IMR-90 (cell line): ENCODE data around the gene ANK2. TPM values are rescaled to one million over a fixed set of nuclear protein-coding genes. Genes with fewer than 3 reads are reported as not detected.

Source experiments
- ATAC-seq: fragments of 200-7000 bp; cut with Tn5 transposase; 2 replicates; pipeline ENCODE4 v1.9.1; 2020; ENCODE audit warnings: low read depth, mild to moderate bottlenecking, moderate library complexity
- BruUV-seq: library from RNA; stranded (reverse); fragments of 400-500 nt; replicated peaks from 2 replicates; lab custom pipeline; 2021; lab: Mats Ljungman, UMichigan
- CTCF ChIA-PET: fragments of 300-600 bp; formaldehyde crosslinking; extraction: SDS; loops from one replicate; lab custom pipeline; 2021; ENCODE audit warnings: antibody characterized with exemption; lab: Yijun Ruan, JAX
- POLR2A ChIA-PET: fragments of 300-600 bp; sonication (Branson Sonifier 250); formaldehyde crosslinking; loops from one replicate; lab custom pipeline; 2022; ENCODE audit warnings: antibody characterized with exemption; ENCODE audit not compliant: unreplicated experiment; lab: Charles Lee
- DNase-seq: peaks from one replicate; pipeline ENCODE4 v3.0.0; 2013
- H2AFZ ChIP-seq: replicated peaks from 2 replicates; pipeline ENCODE3; 2013; ENCODE audit warnings: low read length, mild to moderate bottlenecking; ENCODE audit not compliant: poor library complexity
- H2AK5ac ChIP-seq: 2 replicates; pipeline ENCODE4 v1.6.1; 2013; ENCODE audit warnings: low read depth, low read length, inconsistent platforms
- H2AK9ac ChIP-seq: replicated peaks from 2 replicates; pipeline ENCODE3; 2013; ENCODE audit warnings: mild to moderate bottlenecking, low read depth, low read length, moderate library complexity; ENCODE audit not compliant: poor library complexity
- H2BK120ac ChIP-seq: 2 replicates; pipeline ENCODE4 v1.6.1; 2013; ENCODE audit warnings: low read depth, low read length, inconsistent platforms
- H2BK15ac ChIP-seq: 3 replicates; pipeline ENCODE4 v1.6.1; 2013; ENCODE audit warnings: low read depth, low read length, inconsistent platforms
- H2BK20ac ChIP-seq: 2 replicates; pipeline ENCODE4 v1.6.1; 2013; ENCODE audit warnings: low read depth, mild to moderate bottlenecking, inconsistent platforms, low read length, moderate library complexity
- H2BK5ac ChIP-seq: 2 replicates; pipeline ENCODE4 v1.6.1; 2013; ENCODE audit warnings: mild to moderate bottlenecking, low read depth, low read length, inconsistent platforms; ENCODE audit not compliant: poor library complexity, severe bottlenecking
- H3K14ac ChIP-seq: replicated peaks from 2 replicates; pipeline ENCODE4 v1.6.1; 2013; ENCODE audit warnings: low read depth, low read length, inconsistent platforms
- H3K18ac ChIP-seq: 2 replicates; pipeline ENCODE4 v1.6.1; 2013; ENCODE audit warnings: low read depth, low read length, control low read depth
- H3K23ac ChIP-seq: 2 replicates; pipeline ENCODE4 v1.6.1; 2013; ENCODE audit warnings: low read depth, low read length, inconsistent platforms
- H3K27ac ChIP-seq: 2 replicates; pipeline ENCODE4 v1.5.1; 2013; ENCODE audit warnings: mild to moderate bottlenecking, control low read depth, low read length; ENCODE audit not compliant: insufficient read depth
- H3K27me3 ChIP-seq: 2 replicates; pipeline ENCODE4 v1.6.1; 2013; ENCODE audit warnings: low read length; ENCODE audit not compliant: control insufficient read depth, insufficient read depth
- H3K36me3 ChIP-seq: 2 replicates; pipeline ENCODE4 v1.6.1; 2013; ENCODE audit warnings: low read length, mixed read lengths; ENCODE audit not compliant: control insufficient read depth, insufficient read depth
- H3K4ac ChIP-seq: 2 replicates; pipeline ENCODE4 v1.6.1; 2013; ENCODE audit warnings: low read depth, low read length, inconsistent platforms
- H3K4me1 ChIP-seq: 2 replicates; pipeline ENCODE4 v1.6.1; 2013; ENCODE audit warnings: low read length, mixed read lengths; ENCODE audit not compliant: control insufficient read depth, insufficient read depth
- H3K4me2 ChIP-seq: 2 replicates; pipeline ENCODE4 v1.6.1; 2013; ENCODE audit warnings: low read depth, mild to moderate bottlenecking, control low read depth, low read length, moderate library complexity
- H3K4me3 ChIP-seq: 2 replicates; pipeline ENCODE4 v1.5.1; 2013; ENCODE audit warnings: low read depth, mild to moderate bottlenecking, control low read depth, low read length, moderate library complexity; ENCODE audit not compliant: insufficient read depth
- H3K56ac ChIP-seq: 2 replicates; pipeline ENCODE4 v1.6.1; 2013; ENCODE audit warnings: low read length, inconsistent platforms; ENCODE audit not compliant: insufficient read depth; ENCODE audit errors: extremely low read depth
- H3K79me1 ChIP-seq, 2 experiments: 2 replicates each; pipeline ENCODE4 v1.6.1; 2013; ENCODE audit warnings: low read length in 2 of 2, inconsistent platforms in 1 of 2, low read depth in 1 of 2
- H3K9ac ChIP-seq: 2 replicates; pipeline ENCODE4 v1.6.1; 2013; ENCODE audit warnings: low read depth, low read length, control low read depth
- H3K9me1 ChIP-seq: 2 replicates; pipeline ENCODE4 v1.6.1; 2013; ENCODE audit warnings: low read length, inconsistent platforms; ENCODE audit not compliant: insufficient read depth
- H3K9me3 ChIP-seq: 2 replicates; pipeline ENCODE4 v1.6.1; 2013; ENCODE audit warnings: low read length; ENCODE audit not compliant: control insufficient read depth, insufficient read depth
- H4K20me1 ChIP-seq: 2 replicates; pipeline ENCODE4 v1.6.1; 2013; ENCODE audit warnings: low read length, inconsistent platforms; ENCODE audit not compliant: insufficient read depth
- H4K5ac ChIP-seq: 2 replicates; pipeline ENCODE4 v1.6.1; 2013; ENCODE audit warnings: mild to moderate bottlenecking, low read depth, low read length, control low read depth
- H4K8ac ChIP-seq, 2 experiments: 2 replicates each; pipeline ENCODE4 v1.6.1; 2013; ENCODE audit warnings: low read depth in 2 of 2, low read length in 2 of 2, control low read depth in 1 of 2, inconsistent platforms in 1 of 2
- H4K91ac ChIP-seq: 2 replicates; pipeline ENCODE4 v1.6.1; 2013; ENCODE audit warnings: low read depth, low read length, inconsistent platforms; ENCODE audit not compliant: insufficient read depth
- CEBPB ChIP-seq: IDR thresholded peaks from 2 replicates; pipeline ENCODE4 v1.6.1; 2012; ENCODE audit warnings: low read depth, low read length, improper control_type of control experiment
- CHD1 ChIP-seq: IDR thresholded peaks from 2 replicates; pipeline ENCODE4 v1.6.1; 2012; ENCODE audit warnings: low read depth, low read length, improper control_type of control experiment
- ELK1 ChIP-seq: fragments of 150-350 bp; IDR thresholded peaks from 2 replicates; pipeline ENCODE4 v1.6.1; 2016; ENCODE audit warnings: low read depth, mild to moderate bottlenecking, low read length, moderate library complexity, borderline replicate concordance
- FOS ChIP-seq: fragments of 150-350 bp; IDR thresholded peaks from 2 replicates; pipeline ENCODE4 v1.6.1; 2016; ENCODE audit warnings: low read depth, low read length
- MAZ ChIP-seq: IDR thresholded peaks from 2 replicates; pipeline ENCODE4 v1.6.1; 2012; ENCODE audit warnings: low read depth, mild to moderate bottlenecking, low read length, improper control_type of control experiment, moderate library complexity, borderline replicate concordance
- MXI1 ChIP-seq: IDR thresholded peaks from 2 replicates; pipeline ENCODE4 v1.6.1; 2012; ENCODE audit warnings: low read depth, mild to moderate bottlenecking, low read length, moderate library complexity, borderline replicate concordance
- NFE2L2 ChIP-seq: fragments of 150-350 bp; IDR thresholded peaks from 2 replicates; pipeline ENCODE4 v1.6.1; 2016; ENCODE audit warnings: low read depth, mild to moderate bottlenecking, low read length
- POLR2A ChIP-seq: IDR thresholded peaks from 2 replicates; pipeline ENCODE4 v1.6.1; 2012; ENCODE audit warnings: mild to moderate bottlenecking, low read depth, low read length
- RCOR1 ChIP-seq: IDR thresholded peaks from 2 replicates; pipeline ENCODE4 v1.6.1; 2012; ENCODE audit warnings: mild to moderate bottlenecking, low read length, improper control_type of control experiment; ENCODE audit not compliant: insufficient replicate concordance
- WGBS, 2 experiments: methylation state at CpG; one replicate each; pipeline versions ENCODE4 v1.1.5 to v1.1.7; 2013; ENCODE audit warnings: missing lambda C conversion rate in 2 of 2; ENCODE audit not compliant: insufficient read length in 1 of 2; ENCODE audit errors: extremely low coverage in 2 of 2; 5-methylcytosine and 5-hydroxymethylcytosine counted together
- dilution Hi-C: fragments of 300-500 bp; cut with HindIII; formaldehyde crosslinking; loops from one replicate; pipeline ENCODE4 v1.14.3; 2018; ENCODE audit warnings: low sequenced_read_pairs; ENCODE audit not compliant: unreplicated experiment
- in situ Hi-C: fragments of 300-500 bp; cut with MboI; formaldehyde crosslinking; loops from 3 replicates; pipeline ENCODE4 v1.14.3; 2019; ENCODE audit warnings: low sequenced_read_pairs, inconsistent platforms, mixed read lengths
- intact Hi-C: fragments of 100-400 bp; cut with micrococcal nuclease; formaldehyde crosslinking; loops from 2 replicates; pipeline ENCODE4 v1.10.0; 2022
- polyA plus RNA-seq, 3 experiments: library from polyadenylated mRNA; depleted of rRNA; stranded (reverse); fragments of >200 nt; gene quantifications; 2 replicates each; pipeline ENCODE4 v1.2.3, GENCODE V29; 2012; ENCODE audit warnings: low replicate concordance in 1 of 3
- total RNA-seq: library from RNA; depleted of rRNA; stranded (reverse); fragments of >200 nt; gene quantifications from 2 replicates; pipeline ENCODE4 v1.2.3, GENCODE V29; 2012

Gene ANK2
- total and polyA plus RNA-seq, 2 of the 4 experiments (the other 2 are of a cell fraction): 0.82 to 6.6 TPM

- Histone ChIP-seq H3K18ac (no peak overlapping the region), H4K5ac (no peak overlapping the region), H3K56ac (no peak overlapping the region), H2AK9ac (no peak overlapping the region), H3K23ac (no peak overlapping the region), H3K9ac (no peak overlapping the region), H2AK5ac (no peak overlapping the region), H3K4ac (no peak overlapping the region), H2AFZ (no peak overlapping the region), H3K4me2 (no peak overlapping the region), H3K4me3 (no peak overlapping the region), H4K20me1 (no peaks in the 10 kb centered on the region), H3K14ac (no peak overlapping the region), H3K79me1 (no peaks in the 10 kb centered on the region), H3K9me1 (no peaks in the 10 kb centered on the region; the same call in 1 of the 2 replicates), H2BK5ac (no peak overlapping the region), H2BK20ac (no peak overlapping the region), H4K91ac (no peak overlapping the region), H3K27me3 (no peaks in the 10 kb centered on the region), H3K36me3 (no peaks in the 10 kb centered on the region), H3K9me3 (no peaks in the 10 kb centered on the region), H2BK120ac (no peak overlapping the region), H2BK15ac (no peak overlapping the region), H4K8ac (no peak overlapping the region), H3K27ac (no peak overlapping the region), H3K4me1 (no peaks in the 10 kb centered on the region)
- TF ChIP-seq FOS (no peak), POLR2A (no peak), MAZ (no peak), ELK1 (no peak), CHD1 (no peak), NFE2L2 (no peak), CEBPB (no peak), MXI1 (no peak), RCOR1 (no peak)
- POLR2A ChIA-PET: no interaction called here
- BruUV-seq: no TSS peak
- no CpG with 5 or more reads among the region's 1 CpG for WGBS, 2 experiments
- DNase-seq (no peak), ATAC-seq (no peak)
- intact Hi-C loops (no loop called here), dilution Hi-C loops (no loop called here), in situ Hi-C loops (no loop called here)
- CTCF ChIA-PET: no interaction called here
Measured at GRCh38 chr4:113162089-113162488, 112.6 kb downstream of the ANK2 start.
